Astrocyte (in vitro differentiated cells and primary cell): Measurements from ENCODE around the gene TMA7. TPM values are rescaled to one million over a fixed set of nuclear protein-coding genes. Genes with fewer than 3 reads are reported as not detected.

Source experiments
- DNase-seq: peaks from one replicate; pipeline ENCODE4 v3.0.0-alpha.2; 2010; ENCODE audit warnings: low read depth
- FAIRE-seq: peaks from 2 replicates; lab custom pipeline; 2011; peaks lifted over from hg19 to GRCh38; lab: Jason Lieb, UNC
- H2AFZ ChIP-seq: 2 replicates; pipeline ENCODE4 v1.6.0; 2012; ENCODE audit warnings: low read depth, low read length, inconsistent platforms
- H3K27ac ChIP-seq: 2 replicates; pipeline ENCODE4 v1.5.1; 2011; ENCODE audit warnings: low read depth, low read length, inconsistent platforms
- H3K27me3 ChIP-seq: 2 replicates; pipeline ENCODE4 v1.6.0; 2011; ENCODE audit warnings: low read length, inconsistent platforms; ENCODE audit not compliant: insufficient read depth
- H3K36me3 ChIP-seq: 2 replicates; pipeline ENCODE4 v1.5.1; 2011; ENCODE audit warnings: low read length, inconsistent platforms; ENCODE audit not compliant: insufficient read depth
- H3K4me1 ChIP-seq: 2 replicates; pipeline ENCODE4 v1.5.1; 2011; ENCODE audit warnings: low read length, inconsistent platforms; ENCODE audit not compliant: insufficient read depth
- H3K4me2 ChIP-seq: 2 replicates; pipeline ENCODE4 v1.6.0; 2012; ENCODE audit warnings: low read length, inconsistent platforms
- H3K4me3 ChIP-seq: 2 replicates; pipeline ENCODE4 v1.5.1; 2011; ENCODE audit warnings: low read depth, mild to moderate bottlenecking, low read length, inconsistent platforms; ENCODE audit not compliant: insufficient read depth
- H3K79me2 ChIP-seq: 2 replicates; pipeline ENCODE4 v1.6.0; 2012; ENCODE audit warnings: mild to moderate bottlenecking, low read length, inconsistent platforms; ENCODE audit not compliant: insufficient read depth
- H3K9ac ChIP-seq: 2 replicates; pipeline ENCODE4 v1.6.0; 2012; ENCODE audit warnings: mild to moderate bottlenecking, low read length, inconsistent platforms
- H3K9me3 ChIP-seq: 2 replicates; pipeline ENCODE4 v1.5.1; 2012; ENCODE audit warnings: low read depth, mild to moderate bottlenecking, low read length, inconsistent platforms; ENCODE audit not compliant: insufficient read depth
- H4K20me1 ChIP-seq: 2 replicates; pipeline ENCODE4 v1.6.0; 2012; ENCODE audit warnings: low read length, inconsistent platforms; ENCODE audit not compliant: insufficient read depth
- H3K27ac Mint-ChIP-seq: one replicate; pipeline ENCODE4 v1.8.0; 2021; ENCODE audit warnings: mild to moderate bottlenecking, mixed read lengths; ENCODE audit not compliant: unreplicated experiment
- H3K27me3 Mint-ChIP-seq: one replicate; pipeline ENCODE4 v1.8.0; 2021; ENCODE audit warnings: low read depth, mixed read lengths; ENCODE audit not compliant: unreplicated experiment
- H3K36me3 Mint-ChIP-seq: one replicate; pipeline ENCODE4 v1.8.0; 2021; ENCODE audit warnings: low read depth, mixed read lengths; ENCODE audit not compliant: unreplicated experiment
- H3K4me1 Mint-ChIP-seq: one replicate; pipeline ENCODE4 v1.8.0; 2021; ENCODE audit warnings: low read depth, mixed read lengths; ENCODE audit not compliant: unreplicated experiment
- H3K4me3 Mint-ChIP-seq: one replicate; pipeline ENCODE4 v1.8.0; 2021; ENCODE audit warnings: mild to moderate bottlenecking, moderate library complexity, mixed read lengths; ENCODE audit not compliant: unreplicated experiment
- H3K9me3 Mint-ChIP-seq: one replicate; pipeline ENCODE4 v1.8.0; 2021; ENCODE audit warnings: mild to moderate bottlenecking, mixed read lengths; ENCODE audit not compliant: unreplicated experiment
- CTCF ChIP-seq: IDR thresholded peaks from 2 replicates; pipeline ENCODE4 v1.5.1; 2011; ENCODE audit warnings: low read depth, mild to moderate bottlenecking, inconsistent platforms, low read length, moderate library complexity; ENCODE audit not compliant: insufficient read depth
- EZH2 ChIP-seq: IDR thresholded peaks from 2 replicates; pipeline ENCODE4 v1.6.1; 2012; ENCODE audit warnings: mild to moderate bottlenecking, low read length, inconsistent platforms; ENCODE audit not compliant: insufficient read depth
- total RNA-seq: library from RNA; stranded (reverse); gene quantifications from 2 replicates; pipeline ENCODE4 v1.2.1, GENCODE V29; 2021

TMA7 gene
- total RNA-seq, 1 donor from 2014 or later: 272 TPM

GRCh38 chr3:48431224-48432029 lies 8.6 kb upstream of the TMA7 start:
- no peak overlapping the region for H3K27ac ChIP-seq
- FAIRE-seq (no peak), DNase-seq (no peak)
- peaks cover 7% of the 10 kb centered on the region for H3K36me3 ChIP-seq
- no peak overlapping the region for H3K4me3 ChIP-seq
- H3K79me2 ChIP-seq: peaks cover 22% of the 10 kb centered on the region
- no peak overlapping the region for H3K9ac ChIP-seq
- H4K20me1 ChIP-seq: peaks cover 25% of the 10 kb centered on the region
- no peaks in the 10 kb centered on the region for H3K9me3 ChIP-seq
- H2AFZ ChIP-seq: no peak overlapping the region
- Mint-ChIP-seq H3K27me3 (no peaks in the 10 kb centered on the region), H3K27ac (peak overlapping the region; percentile 35), H3K4me1 (peaks cover 43% of the 10 kb centered on the region), H3K4me3 (peak overlapping the region; percentile 82), H3K9me3 (no peaks in the 10 kb centered on the region), H3K36me3 (peaks cover 6% of the 10 kb centered on the region)
- H3K4me1 ChIP-seq: peaks cover 46% of the 10 kb centered on the region
- H3K4me2 ChIP-seq: no peak overlapping the region
- H3K27me3 ChIP-seq: no peaks in the 10 kb centered on the region
- TF ChIP-seq CTCF (no peak), EZH2 (no peak)

DNA sequence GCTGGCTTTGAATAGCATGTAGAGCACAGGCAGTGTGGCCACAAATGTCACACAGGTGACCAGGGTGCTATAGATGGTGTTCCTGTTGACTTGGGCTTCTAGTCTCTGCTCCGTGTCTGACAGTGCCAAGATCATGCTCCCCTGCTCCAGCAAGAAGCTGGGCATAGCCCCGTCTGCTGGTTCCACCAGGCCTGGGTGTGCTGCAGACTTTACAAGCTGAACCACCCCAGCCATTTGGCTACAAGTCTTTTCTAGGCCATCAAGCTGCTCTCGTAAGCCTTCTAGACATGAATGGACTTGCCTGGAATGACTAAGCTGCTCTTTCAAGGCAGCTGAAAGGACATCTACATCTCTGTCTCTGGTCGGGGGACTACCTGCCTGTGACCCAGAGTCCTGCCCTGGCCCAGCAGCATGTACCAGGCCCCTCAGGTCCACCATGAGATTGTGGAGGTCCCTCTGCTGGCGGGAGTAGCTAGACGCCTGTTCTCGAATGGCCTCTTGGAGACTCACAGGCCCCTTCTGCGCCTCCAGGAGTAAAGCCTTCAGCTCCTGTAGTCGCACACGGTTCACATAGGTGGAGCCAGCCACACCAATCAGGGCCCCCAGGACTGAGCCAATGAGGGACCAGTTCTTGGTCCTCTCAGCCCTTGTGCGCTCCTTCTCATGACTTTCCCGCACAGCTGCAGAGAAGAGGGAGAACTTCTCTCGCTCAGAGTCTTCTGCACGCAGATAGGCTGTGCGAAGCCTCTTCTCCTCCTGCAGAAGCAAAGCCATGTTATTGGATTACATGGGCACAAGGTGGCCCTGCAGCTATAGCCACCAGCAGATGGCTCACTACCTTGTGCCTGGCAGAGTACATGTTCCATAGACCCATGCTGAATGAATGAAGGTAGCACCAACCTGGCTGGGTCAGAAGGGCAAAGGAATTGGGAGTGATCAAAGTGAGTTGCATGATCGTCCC lies 7.4 kb upstream of the TMA7 start:
- no peak for TF ChIP-seq CTCF
- no peak for TF ChIP-seq EZH2
- no peaks in the 10 kb centered on the region for H3K27me3 ChIP-seq
- no peak overlapping the region for H3K4me3 ChIP-seq
- H3K4me3 Mint-ChIP-seq: no peak overlapping the region
- H3K9me3 Mint-ChIP-seq: no peaks in the 10 kb centered on the region
- DNase-seq (no peak), FAIRE-seq (no peak)
- no peak overlapping the region for H3K4me2 ChIP-seq
- H3K79me2 ChIP-seq: peaks cover 10% of the 10 kb centered on the region
- no peak overlapping the region for H2AFZ ChIP-seq
- peaks cover 34% of the 10 kb centered on the region for H3K4me1 ChIP-seq
- peak overlapping the region; percentile 4 for H3K27ac ChIP-seq
- H4K20me1 ChIP-seq: peaks cover 13% of the 10 kb centered on the region
- H3K36me3 Mint-ChIP-seq: peaks cover 6% of the 10 kb centered on the region
- peaks cover 7% of the 10 kb centered on the region for H3K36me3 ChIP-seq
- H3K27ac Mint-ChIP-seq: peak overlapping the region; percentile 84
- H3K4me1 Mint-ChIP-seq: peaks cover 33% of the 10 kb centered on the region
- no peak overlapping the region for H3K9ac ChIP-seq
- H3K9me3 ChIP-seq: no peaks in the 10 kb centered on the region
- no peaks in the 10 kb centered on the region for H3K27me3 Mint-ChIP-seq
